ENCODE results near the gene PPIE.

Gene PPIE

GRCh38 chr1:39737546-39738169 is 1.0 kb upstream of the PPIE start:
- TF ChIP-seq CTCF (IDR thresholded peaks at IDR 0.05): no peak
- peaks cover 15 to 24% (median 22%) of the 10 kb centered on the region in 3 donors for H3K36me3 ChIP-seq
- H3K4me1 ChIP-seq: peaks cover 0 to 20% (median 10%) of the 10 kb centered on the region in 4 donors
- peaks cover 0 to 22% of the 10 kb centered on the region in 2 donors for H3K27me3 ChIP-seq
- no peak for DNase-seq
- intact Hi-C loops (cut with DNase I; ENCODE audit: low total_unique reads): no loop called here
- no peak overlapping the region for H3K4me3 ChIP-seq
- no peaks in the 10 kb centered on the region for H3K9me3 ChIP-seq
- H3K27ac ChIP-seq: no peak overlapping the region

DNA sequence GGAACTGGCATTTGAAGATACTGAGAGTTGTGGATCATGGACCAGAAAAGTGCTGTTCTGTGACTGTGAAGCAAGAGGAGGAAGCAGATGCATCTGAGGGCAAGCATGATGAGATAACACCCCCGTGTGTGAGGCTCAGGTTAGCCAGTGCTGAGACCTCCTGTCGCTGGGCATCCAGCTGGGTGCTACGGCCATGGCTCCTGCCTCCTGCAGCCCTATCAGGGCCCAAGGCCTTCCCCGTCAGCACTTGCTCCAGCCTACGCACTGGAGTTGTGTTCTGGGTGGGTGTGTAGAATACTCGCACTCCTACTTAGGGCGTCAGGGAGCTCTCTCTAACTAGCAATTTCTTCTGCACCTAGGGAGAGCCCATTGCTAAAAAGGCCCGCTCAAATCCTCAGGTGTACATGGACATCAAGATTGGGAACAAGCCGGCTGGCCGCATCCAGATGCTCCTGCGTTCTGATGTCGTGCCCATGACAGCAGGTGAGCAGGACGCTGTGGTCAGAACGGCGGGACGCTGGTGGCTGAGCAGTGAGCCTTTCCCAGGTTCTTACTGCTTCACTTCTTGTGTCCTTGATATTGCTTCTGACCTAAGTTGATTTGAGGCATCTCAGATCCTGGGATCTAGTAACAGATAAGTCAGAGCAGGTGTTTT is 6.5 kb downstream of the PPIE start:
- no peak for TF ChIP-seq CTCF (IDR thresholded peaks at IDR 0.05)
- no peak overlapping the region for H3K27ac ChIP-seq
- peaks cover 89 to 99% (median 97%) of the 10 kb centered on the region in 3 donors for H3K36me3 ChIP-seq
- H3K4me3 ChIP-seq: no peak overlapping the region
- intact Hi-C loops (cut with DNase I; ENCODE audit: low total_unique reads): no loop called here
- peaks cover 0 to 4% (median 0%) of the 10 kb centered on the region in 4 donors for H3K4me1 ChIP-seq
- H3K9me3 ChIP-seq: no peaks in the 10 kb centered on the region
- no peaks in the 10 kb centered on the region for H3K27me3 ChIP-seq
- DNase-seq: no peak

DNA sequence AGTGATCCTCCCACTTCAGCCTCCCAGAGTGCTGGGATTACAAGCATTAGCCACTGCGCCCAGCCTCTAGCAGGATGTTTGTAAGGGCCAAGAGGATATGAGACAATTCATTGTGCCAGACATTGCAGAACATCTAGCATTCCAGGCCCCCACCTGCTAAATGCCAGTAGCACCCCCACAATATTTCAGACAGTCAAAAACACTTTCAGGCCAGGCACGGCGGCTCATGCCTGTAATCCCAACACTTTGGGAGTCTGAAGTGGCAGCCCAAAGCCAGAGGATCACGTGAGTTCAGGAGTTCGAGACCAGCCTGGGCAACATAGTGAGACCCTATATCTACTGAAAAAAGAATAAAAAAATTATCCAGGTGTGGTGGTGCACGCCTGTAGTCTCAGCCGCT is 12.9 kb downstream of the PPIE start:
- no peaks in the 10 kb centered on the region for H3K27me3 ChIP-seq
- no peak for DNase-seq
- H3K9me3 ChIP-seq: no peaks in the 10 kb centered on the region
- no peak overlapping the region for H3K27ac ChIP-seq
- intact Hi-C loops (cut with DNase I; ENCODE audit: low total_unique reads): no loop called here
- peaks cover 0 to 6% (median 0%) of the 10 kb centered on the region in 4 donors for H3K4me1 ChIP-seq
- H3K4me3 ChIP-seq: no peak overlapping the region
- TF ChIP-seq CTCF (IDR thresholded peaks at IDR 0.05): no peak
- peaks cover 91 to 100% (median 95%) of the 10 kb centered on the region in 3 donors for H3K36me3 ChIP-seq

- Histone ChIP-seq H3K4me3 (no peak overlapping the region), H3K9me3 (no peaks in the 10 kb centered on the region), H3K36me3 (peaks cover 84 to 100% (median 90%) of the 10 kb centered on the region in 3 donors), H3K27ac (no peak overlapping the region), H3K4me1 (peaks cover 0 to 6% (median 0%) of the 10 kb centered on the region in 4 donors), H3K27me3 (no peaks in the 10 kb centered on the region)
- no peak for DNase-seq
- intact Hi-C loops (cut with DNase I; ENCODE audit: low total_unique reads): no loop called here
- no peak for TF ChIP-seq CTCF (IDR thresholded peaks at IDR 0.05)
Observed at GRCh38 chr1:39752703-39753102, 14.0 kb downstream of the PPIE start.

GRCh38 chr1:39753132-39754025 is 14.7 kb downstream of the PPIE start:
- Histone ChIP-seq H3K36me3 (peaks cover 81 to 100% (median 90%) of the 10 kb centered on the region in 3 donors), H3K27ac (no peak overlapping the region), H3K9me3 (no peaks in the 10 kb centered on the region), H3K27me3 (no peaks in the 10 kb centered on the region), H3K4me1 (peaks cover 0 to 6% (median 0%) of the 10 kb centered on the region in 4 donors), H3K4me3 (no peak overlapping the region)
- intact Hi-C loops (cut with DNase I; ENCODE audit: low total_unique reads): no loop called here
- DNase-seq: no peak
- TF ChIP-seq CTCF (IDR thresholded peaks at IDR 0.05): no peak

Measured in tibial artery (tissue), 4 donors.